Measurements from ENCODE around the gene PBX1.
"Not testable (repeated sequence)": the region's sequence is repeated elsewhere in the genome, so short reads cannot be mapped to it uniquely, and the experiment has no call there.

Gene PBX1

DNA sequence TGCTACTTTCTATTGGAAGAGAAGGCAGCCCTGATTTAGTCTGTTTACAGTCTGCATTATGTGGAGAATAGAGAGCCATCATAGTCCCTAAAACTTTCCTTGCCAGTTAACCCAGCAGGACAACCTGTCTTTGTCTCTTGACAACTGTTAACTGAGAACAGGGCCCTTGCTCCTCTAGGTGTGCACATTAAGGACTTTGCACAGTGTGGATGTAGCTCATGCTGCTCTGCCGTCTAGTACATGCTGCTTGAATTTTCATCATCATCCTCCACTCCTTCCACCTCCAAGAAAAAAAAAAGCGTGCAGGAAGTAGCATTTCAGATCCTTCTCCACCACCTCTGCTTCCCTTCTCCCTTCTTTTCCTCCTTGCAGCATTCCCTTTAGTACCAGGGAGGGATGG, 91.5 kb downstream of the PBX1 start:
- no CpG with 5 or more reads among the region's 2 CpGs for WGBS, 2 donors (ENCODE audit: extremely low coverage in 2 of 2, insufficient read length in 2 of 2, insufficient replicate concordance in 1 of 2)
- no peak overlapping the region for H2BK15ac ChIP-seq (ENCODE audit: low read length)
- H3K4me1 ChIP-seq (ENCODE audit: control insufficient read depth in 2 of 2, insufficient read depth in 1 of 2, low read depth in 1 of 2, low read length in 2 of 2): peaks cover 26 to 46% of the 10 kb centered on the region in 2 donors
- H3K27ac ChIP-seq (replicated peaks; ENCODE audit: low read length): no peak overlapping the region
- no peak overlapping the region for H3K14ac ChIP-seq (ENCODE audit: low read length)
- H4K8ac ChIP-seq (ENCODE audit: low read depth, low read length): no peak overlapping the region
- no peak overlapping the region for H4K91ac ChIP-seq (ENCODE audit: low read depth, low read length, poor library complexity)
- no peak overlapping the region for H3K4me2 ChIP-seq (ENCODE audit: insufficient read depth, low read length, poor library complexity, severe bottlenecking)
- H3K36me3 ChIP-seq (replicated peaks in 1 of 2; ENCODE audit: control insufficient read depth in 2 of 2, insufficient read depth in 2 of 2, low read length in 2 of 2): no peaks in the 10 kb centered on the region
- H3K27me3 ChIP-seq (ENCODE audit: control insufficient read depth in 3 of 3, insufficient read depth in 3 of 3, low read depth in 1 of 3, low read length in 3 of 3): no peaks in the 10 kb centered on the region
- H2AFZ ChIP-seq (ENCODE audit: low read length): no peak overlapping the region
- H2AK5ac ChIP-seq (ENCODE audit: low read depth, low read length): no peak overlapping the region
- DNase-seq (ENCODE audit: low spot score): no peak
- H3K9ac ChIP-seq (ENCODE audit: low read depth, low read length, poor library complexity): no peak overlapping the region
- no peak overlapping the region for H3K23ac ChIP-seq (ENCODE audit: low read depth, low read length, poor library complexity)
- no peak overlapping the region for H3K18ac ChIP-seq (ENCODE audit: low read length)
- no peak overlapping the region for H3K4ac ChIP-seq (ENCODE audit: low read length)
- H3K79me1 ChIP-seq (ENCODE audit: low read depth, low read length): no peaks in the 10 kb centered on the region
- H3K4me3 ChIP-seq (ENCODE audit: low read length in 2 of 2): no peak overlapping the region
- H2BK120ac ChIP-seq (ENCODE audit: low read depth, low read length): no peak overlapping the region
- H2BK12ac ChIP-seq (ENCODE audit: low read length): no peak overlapping the region
- H3K9me3 ChIP-seq (replicated peaks in 1 of 2; ENCODE audit: control insufficient read depth in 2 of 2, insufficient read depth in 1 of 2, low read depth in 1 of 2, low read length in 2 of 2): no peaks in the 10 kb centered on the region
- no peak overlapping the region for H2BK5ac ChIP-seq (ENCODE audit: low read length)

GRCh38 chr1:164651351-164651951, 92.5 kb downstream of the PBX1 start:
- Histone ChIP-seq H3K18ac (ENCODE audit: low read length) (no peak overlapping the region), H2AK5ac (ENCODE audit: low read depth, low read length) (no peak overlapping the region), H3K36me3 (replicated peaks in 1 of 2; ENCODE audit: control insufficient read depth in 2 of 2, insufficient read depth in 2 of 2, low read length in 2 of 2) (no peaks in the 10 kb centered on the region), H3K27me3 (ENCODE audit: control insufficient read depth in 3 of 3, insufficient read depth in 3 of 3, low read depth in 1 of 3, low read length in 3 of 3) (no peaks in the 10 kb centered on the region), H2BK15ac (ENCODE audit: low read length) (no peak overlapping the region), H4K91ac (ENCODE audit: low read depth, low read length, poor library complexity) (no peak overlapping the region), H3K4me1 (ENCODE audit: control insufficient read depth in 2 of 2, insufficient read depth in 1 of 2, low read depth in 1 of 2, low read length in 2 of 2) (peaks cover 24 to 37% of the 10 kb centered on the region in 2 donors), H3K9me3 (replicated peaks in 1 of 2; ENCODE audit: control insufficient read depth in 2 of 2, insufficient read depth in 1 of 2, low read depth in 1 of 2, low read length in 2 of 2) (no peaks in the 10 kb centered on the region), H2BK120ac (ENCODE audit: low read depth, low read length) (no peak overlapping the region), H3K9ac (ENCODE audit: low read depth, low read length, poor library complexity) (no peak overlapping the region), H3K4me2 (ENCODE audit: insufficient read depth, low read length, poor library complexity, severe bottlenecking) (no peak overlapping the region), H3K23ac (ENCODE audit: low read depth, low read length, poor library complexity) (no peak overlapping the region), H3K4ac (ENCODE audit: low read length) (no peak overlapping the region), H4K8ac (ENCODE audit: low read depth, low read length) (no peak overlapping the region), H2BK5ac (ENCODE audit: low read length) (no peak overlapping the region), H2AFZ (ENCODE audit: low read length) (no peak overlapping the region), H2BK12ac (ENCODE audit: low read length) (no peak overlapping the region), H3K79me1 (ENCODE audit: low read depth, low read length) (no peaks in the 10 kb centered on the region), H3K27ac (replicated peaks; ENCODE audit: low read length) (no peak overlapping the region), H3K14ac (ENCODE audit: low read length) (no peak overlapping the region), H3K4me3 (ENCODE audit: low read length in 2 of 2) (no peak overlapping the region)
- no peak for DNase-seq (ENCODE audit: low spot score)
- no CpG with 5 or more reads among the region's 13 CpGs for WGBS, 2 donors (ENCODE audit: extremely low coverage in 2 of 2, insufficient read length in 2 of 2, insufficient replicate concordance in 1 of 2)

- not testable (repeated sequence) for H4K8ac ChIP-seq (ENCODE audit: low read depth, low read length); H2BK120ac ChIP-seq (ENCODE audit: low read depth, low read length); H3K27me3 ChIP-seq (ENCODE audit: control insufficient read depth in 3 of 3, insufficient read depth in 3 of 3, low read depth in 1 of 3, low read length in 3 of 3); H3K27ac ChIP-seq (replicated peaks; ENCODE audit: low read length); H3K4me2 ChIP-seq (ENCODE audit: insufficient read depth, low read length, poor library complexity, severe bottlenecking); DNase-seq (ENCODE audit: low spot score); H4K91ac ChIP-seq (ENCODE audit: low read depth, low read length, poor library complexity); H2AK5ac ChIP-seq (ENCODE audit: low read depth, low read length); H3K18ac ChIP-seq (ENCODE audit: low read length); H3K9me3 ChIP-seq (replicated peaks in 1 of 2; ENCODE audit: control insufficient read depth in 2 of 2, insufficient read depth in 1 of 2, low read depth in 1 of 2, low read length in 2 of 2); H3K23ac ChIP-seq (ENCODE audit: low read depth, low read length, poor library complexity); H3K14ac ChIP-seq (ENCODE audit: low read length); H3K79me1 ChIP-seq (ENCODE audit: low read depth, low read length); H3K36me3 ChIP-seq (replicated peaks in 1 of 2; ENCODE audit: control insufficient read depth in 2 of 2, insufficient read depth in 2 of 2, low read length in 2 of 2); H3K4ac ChIP-seq (ENCODE audit: low read length); H3K4me3 ChIP-seq (ENCODE audit: low read length in 2 of 2); H2BK5ac ChIP-seq (ENCODE audit: low read length); H3K9ac ChIP-seq (ENCODE audit: low read depth, low read length, poor library complexity); H2BK15ac ChIP-seq (ENCODE audit: low read length); H2AFZ ChIP-seq (ENCODE audit: low read length); H2BK12ac ChIP-seq (ENCODE audit: low read length)
- H3K4me1 ChIP-seq (ENCODE audit: control insufficient read depth in 2 of 2, insufficient read depth in 1 of 2, low read depth in 1 of 2, low read length in 2 of 2): peaks cover 16 to 26% of the 10 kb centered on the region in 2 donors
- WGBS, 2 donors (ENCODE audit: extremely low coverage in 2 of 2, insufficient read length in 2 of 2, insufficient replicate concordance in 1 of 2): no CpG with 5 or more reads among the region's 6 CpGs
These were observed 94.0 kb downstream of the PBX1 start for GRCh38 chr1:164652969-164653368.

- WGBS, 2 donors (ENCODE audit: extremely low coverage in 2 of 2, insufficient read length in 2 of 2, insufficient replicate concordance in 1 of 2): no CpG with 5 or more reads among the region's 3 CpGs
- H3K9me3 ChIP-seq (replicated peaks in 1 of 2; ENCODE audit: control insufficient read depth in 2 of 2, insufficient read depth in 1 of 2, low read depth in 1 of 2, low read length in 2 of 2): no peaks in the 10 kb centered on the region
- H2BK120ac ChIP-seq (ENCODE audit: low read depth, low read length): no peak overlapping the region
- H3K14ac ChIP-seq (ENCODE audit: low read length): no peak overlapping the region
- H2AK5ac ChIP-seq (ENCODE audit: low read depth, low read length): no peak overlapping the region
- DNase-seq (ENCODE audit: low spot score): no peak
- H3K4ac ChIP-seq (ENCODE audit: low read length): no peak overlapping the region
- peaks cover 14 to 21% of the 10 kb centered on the region in 2 donors for H3K4me1 ChIP-seq (ENCODE audit: control insufficient read depth in 2 of 2, insufficient read depth in 1 of 2, low read depth in 1 of 2, low read length in 2 of 2)
- H2AFZ ChIP-seq (ENCODE audit: low read length): no peak overlapping the region
- no peak overlapping the region for H3K4me2 ChIP-seq (ENCODE audit: insufficient read depth, low read length, poor library complexity, severe bottlenecking)
- H2BK12ac ChIP-seq (ENCODE audit: low read length): no peak overlapping the region
- H3K9ac ChIP-seq (ENCODE audit: low read depth, low read length, poor library complexity): no peak overlapping the region
- no peak overlapping the region for H2BK5ac ChIP-seq (ENCODE audit: low read length)
- peak overlapping the region; percentile 19 for H3K23ac ChIP-seq (ENCODE audit: low read depth, low read length, poor library complexity)
- H3K36me3 ChIP-seq (replicated peaks in 1 of 2; ENCODE audit: control insufficient read depth in 2 of 2, insufficient read depth in 2 of 2, low read length in 2 of 2): peaks cover 0 to 4% of the 10 kb centered on the region in 2 donors
- no peak overlapping the region for H3K18ac ChIP-seq (ENCODE audit: low read length)
- no peaks in the 10 kb centered on the region for H3K79me1 ChIP-seq (ENCODE audit: low read depth, low read length)
- no peak overlapping the region for H4K8ac ChIP-seq (ENCODE audit: low read depth, low read length)
- no peaks in the 10 kb centered on the region for H3K27me3 ChIP-seq (ENCODE audit: control insufficient read depth in 3 of 3, insufficient read depth in 3 of 3, low read depth in 1 of 3, low read length in 3 of 3)
- no peak overlapping the region for H3K4me3 ChIP-seq (ENCODE audit: low read length in 2 of 2)
- no peak overlapping the region for H3K27ac ChIP-seq (replicated peaks; ENCODE audit: low read length)
- H4K91ac ChIP-seq (ENCODE audit: low read depth, low read length, poor library complexity): no peak overlapping the region
- H2BK15ac ChIP-seq (ENCODE audit: low read length): no peak overlapping the region
These were observed 94.7 kb downstream of the PBX1 start for GRCh38 chr1:164653705-164654104.
